GM21515 (cell line): ENCODE results near the gene NUDT22.

ENCODE experiments used
- ATAC-seq: cut with Tn5 transposase; IDR thresholded peaks from one replicate; pipeline ENCODE4 v1.9.1; 2021; ENCODE audit not compliant: unreplicated experiment

NUDT22 gene

DNA sequence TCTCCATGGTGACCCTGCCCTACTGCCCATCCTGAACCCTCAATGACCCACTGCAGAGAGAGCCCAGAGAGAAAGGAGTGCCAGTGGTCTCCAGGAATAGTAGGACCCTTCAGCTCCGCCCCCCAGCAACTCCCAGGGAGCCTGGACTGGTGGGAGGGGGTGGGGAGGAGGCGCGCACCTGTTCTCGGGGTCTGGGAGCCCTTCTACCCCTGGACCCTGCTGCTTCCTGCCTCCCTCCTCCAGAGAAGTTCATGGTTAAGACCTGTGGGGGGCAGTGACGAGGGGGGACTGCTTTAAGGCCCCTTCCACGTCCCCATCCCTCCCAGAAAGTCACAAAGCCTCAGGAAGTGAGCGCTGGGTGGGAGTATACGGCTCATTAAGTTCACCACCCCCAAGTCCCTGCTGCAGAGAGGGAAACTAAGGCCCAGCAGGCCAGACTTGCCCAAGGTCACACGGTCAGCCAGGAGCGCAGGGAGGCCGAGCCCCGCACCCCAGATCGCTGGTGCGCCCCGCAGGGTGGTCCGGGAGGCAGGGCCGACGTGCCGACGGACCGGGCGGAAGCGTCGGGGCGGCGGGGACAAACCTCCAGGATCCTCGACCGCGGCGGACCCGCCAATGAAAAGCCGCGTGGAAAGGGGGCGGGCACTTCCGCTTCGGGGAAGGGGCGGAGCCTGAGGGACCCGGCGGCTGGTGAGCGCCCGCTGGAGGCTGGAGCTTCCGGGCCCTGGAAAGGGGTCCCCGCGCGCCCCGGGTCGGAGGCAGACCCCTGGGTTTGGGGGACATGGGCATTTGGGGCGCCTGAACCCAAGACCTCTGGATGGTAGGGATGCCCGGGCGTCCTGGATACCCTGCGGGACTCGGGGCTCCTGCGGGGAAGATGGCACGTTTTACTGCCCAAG, at the start of gene NUDT22, which contains the start of gene TRPT1:
Gene NUDT22, plus strand, starts transcription at position 667 of the 899 bp plus-strand sequence. CDS start 379 bp downstream, outside the sequence.
Gene TRPT1, minus strand, starts transcription at position 579 of the 899 bp plus-strand sequence. Its CDS starts 326 bp downstream, at position 253.
- ATAC-seq = peak; percentile 52

DNA sequence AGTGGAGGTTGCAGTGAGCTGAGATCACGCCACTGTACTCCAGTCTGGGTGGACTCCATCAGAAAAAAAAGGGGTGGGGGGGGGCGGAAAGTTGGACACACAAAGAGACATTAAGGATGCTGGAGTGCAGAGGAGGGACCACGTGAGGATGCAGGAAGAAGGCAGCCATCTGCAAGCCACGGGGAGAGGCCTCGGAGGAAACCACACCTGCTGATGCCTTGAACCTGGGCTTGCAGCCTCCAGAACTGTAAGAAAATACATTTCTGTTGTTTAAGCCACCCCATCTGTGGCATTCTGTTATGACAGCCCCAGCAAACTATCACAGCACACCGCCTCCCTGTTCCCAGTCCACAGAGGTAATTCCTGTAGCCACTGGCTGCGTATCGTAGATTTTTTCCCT, 49.3 kb upstream of the NUDT22 start:
- ATAC-seq = no peak

DNA sequence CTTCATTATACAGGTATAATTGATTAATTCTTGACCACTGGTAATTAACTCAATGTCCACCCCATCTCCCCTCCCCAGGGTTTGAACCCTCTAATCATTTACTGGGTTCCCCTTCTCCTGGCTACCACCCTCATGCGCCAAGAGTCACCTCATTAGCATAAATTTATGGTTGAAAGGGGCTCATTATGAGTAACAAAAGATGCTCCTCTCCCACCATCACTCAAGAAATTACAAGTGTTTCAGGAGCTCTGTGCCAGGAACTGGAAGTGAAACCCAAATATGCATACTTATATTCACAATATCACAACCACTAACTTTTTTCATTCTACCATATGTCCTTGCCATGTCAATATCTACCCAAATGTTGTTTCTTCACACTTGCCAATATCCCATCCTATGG, 47.9 kb upstream of the NUDT22 start:
- no peak for ATAC-seq

DNA sequence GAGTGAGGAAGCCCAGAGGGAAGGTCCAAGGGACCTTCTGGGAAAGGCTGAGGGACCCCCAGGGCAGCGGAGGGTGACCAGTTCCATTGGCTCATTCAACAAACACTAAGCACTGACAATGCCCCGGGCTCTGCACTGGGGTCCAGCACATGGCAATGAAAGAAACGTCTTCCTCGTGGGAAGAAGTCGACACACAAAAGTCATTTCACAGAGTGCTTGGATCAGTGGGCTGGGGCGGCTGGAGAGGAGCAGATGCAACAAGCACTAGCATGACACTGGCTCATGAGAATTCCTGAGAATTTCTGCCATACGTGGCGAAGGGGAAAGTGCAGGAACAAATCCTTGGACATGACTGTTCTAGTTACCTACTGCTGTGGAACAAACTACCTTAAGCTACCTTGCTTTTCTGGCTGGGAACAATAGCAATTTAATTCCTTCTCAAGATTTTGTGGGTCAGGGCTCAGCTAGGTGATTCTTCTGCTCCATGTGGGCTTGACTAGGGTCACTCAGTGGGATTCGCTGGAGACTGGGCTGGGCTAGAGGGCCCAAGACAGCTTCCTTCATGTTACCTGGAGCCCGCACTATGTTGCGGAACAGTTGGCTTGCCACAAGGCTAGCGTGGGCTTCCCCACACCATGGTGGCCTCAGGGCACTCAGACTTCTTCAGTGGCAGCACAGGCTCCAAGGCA, 47.0 kb upstream of the NUDT22 start:
- no peak for ATAC-seq

DNA sequence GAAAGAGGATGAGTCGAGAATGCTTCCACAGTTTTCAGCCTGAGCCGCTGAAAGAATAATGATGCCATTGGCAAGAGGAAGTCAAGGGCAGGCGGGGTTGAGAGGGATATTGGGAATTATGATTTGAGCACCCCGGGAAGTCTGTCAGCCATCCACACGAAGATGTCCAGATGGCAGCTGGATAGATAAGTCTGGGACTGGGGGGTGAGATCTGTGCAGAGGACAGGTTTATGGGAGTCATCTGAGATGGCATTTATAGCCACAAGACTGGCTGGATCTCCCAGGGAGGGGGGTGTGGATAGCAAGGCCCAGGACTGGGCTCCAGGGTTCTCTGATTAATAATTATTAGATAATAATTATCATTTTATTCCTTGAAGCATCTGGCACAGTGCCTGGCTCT, 45.2 kb upstream of the NUDT22 start:
- ATAC-seq = no peak

DNA sequence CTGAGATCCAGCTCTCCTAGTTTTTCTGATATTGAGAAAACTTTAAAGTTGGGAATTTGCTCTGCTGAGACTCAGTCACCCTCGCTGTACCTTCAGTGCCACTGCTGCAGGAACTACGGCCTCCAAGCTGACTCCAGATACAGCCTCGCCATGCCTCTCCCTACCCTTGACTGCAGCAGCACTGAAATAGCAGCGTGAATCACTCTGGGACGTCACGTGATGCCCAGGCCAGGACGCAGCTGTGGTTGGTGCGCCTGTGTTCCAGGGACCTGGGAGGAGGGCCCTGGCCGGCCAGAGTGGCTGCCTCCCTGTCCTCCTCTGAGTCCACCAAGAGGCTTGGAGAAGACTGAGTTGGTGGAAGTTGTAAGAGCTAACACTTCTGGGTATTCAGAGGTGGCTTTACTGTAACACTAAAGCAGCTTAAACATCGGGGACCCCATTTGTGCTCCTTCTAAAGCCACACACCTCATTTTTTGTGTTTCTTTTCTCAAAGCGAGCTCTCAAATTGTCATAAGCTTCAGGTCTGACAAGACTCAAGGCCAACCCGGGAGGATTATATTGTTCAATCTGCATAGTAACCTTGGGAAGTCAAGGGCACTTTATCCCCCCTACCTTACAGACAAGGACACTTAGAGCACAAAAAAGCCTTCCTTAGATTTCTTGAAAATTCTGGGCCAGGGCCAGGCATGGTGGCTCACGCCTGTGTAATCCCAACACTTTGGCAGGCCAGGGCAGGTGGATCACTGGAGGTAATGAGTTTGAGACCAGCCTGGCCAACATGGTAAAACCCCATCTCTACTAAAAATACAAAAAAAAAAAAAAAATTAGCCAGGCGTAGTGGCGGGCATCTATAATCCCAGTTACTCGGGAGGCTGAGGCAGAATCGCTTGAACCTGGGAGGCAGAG, 44.3 kb upstream of the NUDT22 start:
- ATAC-seq = no peak

DNA sequence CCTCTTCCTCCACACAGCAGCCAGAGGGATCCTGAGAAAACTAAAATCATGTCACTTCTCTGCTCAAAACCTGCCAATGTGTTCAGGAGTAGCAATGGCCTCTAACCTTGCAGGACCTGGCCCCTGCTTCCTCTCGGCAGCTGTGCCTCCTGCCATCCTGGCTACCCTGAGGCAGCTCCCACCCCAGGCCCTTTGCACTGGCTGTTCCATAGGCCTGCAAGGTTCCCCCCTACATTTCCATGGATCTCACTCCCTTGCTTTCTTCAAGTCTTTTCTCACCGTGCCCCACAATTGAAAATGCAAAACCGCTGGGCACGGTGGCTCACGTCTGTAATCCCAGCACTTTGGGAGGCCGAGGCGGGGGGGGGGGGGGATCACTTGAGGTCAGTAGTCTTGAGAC, 42.2 kb upstream of the NUDT22 start:
- ATAC-seq = no peak

- ATAC-seq = peak; percentile 24
These were observed 40.8 kb upstream of the NUDT22 start for GRCh38 chr11:64185175-64185692.

DNA sequence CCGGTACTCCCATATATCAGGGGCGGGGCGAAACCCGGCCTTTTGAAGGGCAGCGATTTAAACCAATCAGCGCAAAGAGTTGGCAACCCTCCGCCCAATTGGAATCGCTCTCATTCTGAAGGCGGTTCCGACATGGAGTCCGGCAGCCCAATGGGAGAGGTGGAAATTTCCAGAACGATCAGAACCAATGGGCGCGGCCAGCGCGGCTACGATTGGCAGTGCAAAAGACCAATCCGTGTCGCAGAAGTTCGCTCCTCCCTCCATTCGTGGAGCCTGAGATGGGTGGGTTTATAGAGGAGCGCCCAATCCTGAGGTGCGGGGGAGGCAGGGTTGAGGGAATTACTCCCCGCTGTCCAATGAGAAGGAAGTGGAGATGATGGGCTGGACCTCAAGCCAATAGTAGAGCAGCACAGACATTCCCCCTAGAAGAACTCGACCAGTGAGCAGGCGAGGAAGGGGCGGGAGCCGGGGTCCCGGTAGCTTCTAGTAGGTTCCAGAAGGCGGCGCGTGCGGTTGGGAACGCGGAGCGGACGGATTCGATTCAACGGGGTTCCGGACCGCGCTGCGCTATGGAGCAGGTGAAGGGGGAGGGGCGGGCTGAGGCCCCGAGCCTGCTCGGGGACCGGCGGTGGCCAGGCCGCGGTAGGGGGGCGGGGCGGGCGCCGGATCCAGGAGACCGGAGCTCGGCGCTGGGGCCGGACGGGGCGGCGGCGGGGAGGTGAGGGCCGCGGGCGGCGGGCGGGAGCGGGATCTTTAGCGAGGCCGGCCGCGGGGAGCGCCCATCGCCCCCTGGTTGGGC, 40.2 kb upstream of the NUDT22 start, which contains the start of gene STIP1:
Gene STIP1, plus strand, starts transcription at position 479 of the 799 bp plus-strand sequence. Its CDS starts 91 bp downstream, at position 570.
- peak; percentile 83 for ATAC-seq

DNA sequence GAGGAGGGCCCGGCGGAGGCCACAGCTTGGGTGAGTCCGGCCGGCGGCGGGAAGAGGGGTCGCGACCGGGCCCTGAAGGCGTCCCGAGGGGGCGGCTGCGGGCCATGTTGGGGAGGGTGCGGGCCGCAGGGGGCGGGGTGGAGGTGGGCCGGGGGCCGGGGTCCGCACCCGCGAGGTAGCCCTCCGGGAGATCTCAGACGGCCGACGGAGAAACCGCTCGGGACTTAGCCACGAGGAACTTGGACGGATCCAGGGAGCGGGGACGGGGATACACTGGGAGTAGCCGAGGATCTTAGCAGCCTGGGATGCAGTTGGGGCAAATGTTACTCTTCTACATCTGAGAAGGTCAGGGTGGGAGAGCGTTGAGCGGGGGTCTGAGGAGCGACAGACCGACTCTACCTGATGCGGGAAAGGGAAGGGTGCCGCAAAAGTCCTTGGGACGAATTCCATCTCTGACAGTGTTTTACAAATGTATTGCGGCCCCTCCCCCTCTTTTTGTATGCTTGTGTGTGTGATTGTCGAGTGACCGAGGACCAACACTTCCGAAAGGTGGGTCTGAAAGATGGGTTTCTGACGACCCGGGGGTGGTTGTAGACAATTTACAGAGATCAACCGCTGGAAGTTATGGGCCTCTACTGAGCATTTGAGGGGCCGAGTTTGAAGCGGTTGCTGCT, 39.4 kb upstream of the NUDT22 start:
- ATAC-seq = no peak

- no peak for ATAC-seq
These were observed 33.6 kb upstream of the NUDT22 start for GRCh38 chr11:64192434-64192833.

DNA sequence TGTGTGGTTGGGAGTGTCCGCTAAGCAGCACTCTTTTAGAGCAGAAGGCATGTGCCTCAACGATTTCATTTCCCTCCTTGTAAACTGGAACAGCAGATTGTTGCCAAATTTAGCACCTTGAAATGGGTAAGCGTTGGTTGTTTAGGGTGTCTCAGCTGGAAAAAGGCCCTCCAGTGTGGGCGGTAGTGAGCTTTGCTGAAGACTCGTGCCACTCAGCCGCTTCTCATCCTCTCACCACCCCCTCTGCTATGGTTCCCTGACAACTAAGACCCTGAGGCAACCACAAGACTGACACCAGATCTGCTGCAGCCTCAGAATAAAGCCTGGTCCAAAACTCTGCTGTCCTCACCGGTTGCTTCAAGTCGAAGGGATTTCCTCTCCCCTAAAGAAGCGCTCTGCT, 29.4 kb upstream of the NUDT22 start:
- ATAC-seq = no peak

DNA sequence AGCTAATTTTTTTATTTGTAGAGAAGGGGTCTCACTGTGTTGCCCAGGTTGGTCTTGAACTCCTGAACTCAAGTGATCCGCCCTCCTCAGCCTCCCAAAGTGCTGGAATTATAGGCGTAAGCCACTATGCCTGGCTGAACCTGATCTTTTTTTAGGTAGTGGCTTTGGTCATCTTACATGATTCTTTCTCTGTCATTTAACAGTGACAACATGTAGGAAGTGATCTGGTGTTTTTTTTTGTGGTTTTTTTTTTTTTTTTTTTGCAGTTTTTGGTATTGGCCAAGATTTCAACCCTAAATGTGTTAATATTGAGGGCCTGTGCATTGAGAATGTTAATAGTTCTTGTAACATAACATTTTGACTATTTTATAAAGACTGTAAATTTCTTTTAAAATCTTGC, 27.6 kb upstream of the NUDT22 start:
- ATAC-seq = no peak

DNA sequence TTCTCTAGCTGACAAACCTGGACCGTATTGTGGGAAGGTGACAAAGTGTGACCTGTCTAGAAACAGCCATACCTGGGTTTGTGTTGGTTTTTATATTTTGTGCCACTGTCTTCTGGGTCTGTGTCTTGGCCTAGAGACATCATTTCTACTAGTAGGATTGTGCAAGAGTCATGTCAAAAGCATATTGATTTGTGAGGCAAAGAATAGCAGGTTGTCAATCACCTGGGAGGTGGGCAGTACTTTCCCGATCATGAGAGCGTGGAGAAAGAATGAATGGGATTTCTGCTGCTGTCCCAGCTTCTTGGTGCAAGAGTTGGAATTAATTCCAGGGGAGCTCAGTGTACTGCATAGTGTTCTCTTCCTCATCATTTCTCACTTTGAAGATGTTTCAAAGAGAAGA, 24.5 kb upstream of the NUDT22 start:
- ATAC-seq = no peak

DNA sequence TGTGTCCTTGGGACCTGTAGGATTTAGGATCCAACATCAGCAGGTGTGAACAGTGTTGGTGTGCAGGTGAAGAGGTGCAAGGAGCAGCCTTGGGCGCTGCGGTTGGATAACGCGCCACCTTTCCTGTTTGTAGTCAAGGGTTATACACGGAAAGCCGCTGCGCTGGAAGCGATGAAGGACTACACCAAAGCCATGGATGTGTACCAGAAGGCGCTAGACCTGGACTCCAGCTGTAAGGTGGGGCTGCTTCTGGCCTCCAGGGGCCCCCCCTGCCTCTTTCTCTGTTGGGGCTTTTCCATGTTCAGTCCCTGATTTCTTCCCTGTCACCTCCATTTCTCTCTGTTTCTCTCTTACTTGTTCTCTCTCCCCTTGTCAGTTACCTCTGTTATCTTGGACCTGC, 23.1 kb upstream of the NUDT22 start:
- no peak for ATAC-seq

DNA sequence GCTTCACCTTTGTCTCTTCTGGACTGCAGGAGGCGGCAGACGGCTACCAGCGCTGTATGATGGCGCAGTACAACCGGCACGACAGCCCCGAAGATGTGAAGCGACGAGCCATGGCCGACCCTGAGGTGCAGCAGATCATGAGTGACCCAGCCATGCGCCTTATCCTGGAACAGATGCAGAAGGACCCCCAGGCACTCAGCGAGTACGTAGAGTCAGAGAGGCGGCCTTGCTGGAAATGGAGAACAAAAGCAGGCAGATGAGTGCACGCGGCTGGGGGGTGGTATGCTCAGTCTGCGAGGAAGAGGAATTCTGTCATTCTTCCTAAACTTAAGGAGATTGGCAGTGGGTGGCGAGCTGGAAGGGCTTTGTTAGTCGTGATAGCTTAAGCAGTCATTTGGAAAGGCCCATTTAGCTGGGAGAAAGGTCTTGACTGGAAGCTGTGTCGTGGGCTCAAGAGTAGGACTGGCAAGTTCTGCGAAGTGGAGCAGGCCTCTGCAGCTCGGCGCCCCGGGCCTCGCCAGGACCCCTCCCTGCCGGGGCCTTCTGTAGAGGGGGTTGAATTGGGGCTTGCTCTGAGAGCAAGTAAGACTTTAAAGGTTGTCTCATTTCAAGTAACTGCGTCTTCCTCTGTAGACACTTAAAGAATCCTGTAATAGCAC, 22.5 kb upstream of the NUDT22 start:
- ATAC-seq = no peak

GRCh38 chr11:64204080-64204440, 22.0 kb upstream of the NUDT22 start:
- ATAC-seq = no peak

- ATAC-seq = no peak
These were observed 21.5 kb upstream of the NUDT22 start for GRCh38 chr11:64204464-64204989.
